Thyroid gland (tissue), 4 donors: ENCODE measurements around the gene NEK2.

Experiments used
- CTCF ChIP-seq, 6 experiments: fragments of 200-600 bp in 3 of 6; fragments of 450-650 bp in 3 of 6; sonication (generic) in 3 of 6; IDR thresholded peaks; one replicate each; pipeline ENCODE4 v1.5.1; 2016 to 2019; ENCODE audit warnings: antibody characterized with exemption in 6 of 6, mild to moderate bottlenecking in 2 of 6, inconsistent platforms in 1 of 6, moderate library complexity in 1 of 6
- POLR2A ChIP-seq, 2 donors: fragments of 450-650 bp; IDR thresholded peaks; one replicate each; pipeline ENCODE4 v1.6.1; 2017; ENCODE audit warnings: antibody characterized with exemption in 2 of 2, mild to moderate bottlenecking in 2 of 2, moderate library complexity in 1 of 2

GRCh38 chr1:211660718-211661222 is 14.7 kb downstream of the NEK2 start:
- TF ChIP-seq CTCF (IDR thresholded peaks at IDR 0.05) (no peak), POLR2A (IDR thresholded peaks at IDR 0.05) (no peak)
